ENCODE data around the gene PPP1R3A.

The PPP1R3A gene

GRCh38 chr7:113880559-113880958 lies 38.2 kb downstream of the PPP1R3A start:
- no peak for DNase-seq

DNA sequence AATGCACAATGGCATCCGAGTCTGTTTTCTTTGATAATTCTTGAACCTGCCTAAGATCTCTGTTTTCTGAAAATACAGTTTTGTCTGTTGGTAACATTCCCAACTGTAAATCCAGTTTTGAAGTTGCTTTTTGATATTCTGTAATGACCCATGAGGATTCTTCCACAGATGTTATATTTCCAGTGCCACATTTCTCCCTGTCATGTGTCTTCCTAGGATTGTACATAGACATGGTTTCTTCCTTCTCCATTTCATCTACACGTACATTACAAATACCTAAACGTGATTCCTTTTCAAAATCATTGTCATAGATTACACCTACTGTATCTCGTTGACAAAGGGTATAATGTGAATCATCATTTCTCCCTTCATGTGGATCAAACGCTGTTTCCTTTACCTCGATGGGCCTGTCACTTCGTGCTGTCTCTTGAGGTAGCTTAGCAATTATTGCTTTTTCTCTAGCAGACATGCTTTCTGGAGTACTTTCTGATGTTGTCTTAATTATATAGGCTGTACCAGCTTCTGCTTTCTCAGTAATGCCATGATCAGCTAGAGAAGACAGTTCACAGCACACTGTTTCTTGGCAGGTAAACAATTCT lies 40.3 kb downstream of the PPP1R3A start:
- DNase-seq, result no peak

DNA sequence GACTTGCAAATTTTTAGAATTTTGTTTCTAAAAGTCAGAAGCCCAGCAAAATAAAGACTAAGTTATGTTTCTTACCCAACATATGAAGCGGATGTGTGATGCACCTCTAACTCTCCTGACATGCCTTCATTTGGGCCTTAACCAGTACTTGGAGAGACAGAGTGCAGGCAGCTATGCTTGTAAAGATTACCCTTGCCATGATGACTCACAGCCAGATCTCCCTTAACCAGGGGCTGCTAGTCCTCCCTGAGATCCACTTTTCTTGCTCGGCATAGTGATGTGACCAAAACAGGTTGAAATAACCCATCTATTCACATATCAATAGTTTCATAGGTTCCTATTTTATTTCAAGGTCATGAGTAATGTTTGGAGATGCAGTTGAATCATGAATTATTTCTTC lies 43.6 kb downstream of the PPP1R3A start:
- DNase-seq, result no peak

DNA sequence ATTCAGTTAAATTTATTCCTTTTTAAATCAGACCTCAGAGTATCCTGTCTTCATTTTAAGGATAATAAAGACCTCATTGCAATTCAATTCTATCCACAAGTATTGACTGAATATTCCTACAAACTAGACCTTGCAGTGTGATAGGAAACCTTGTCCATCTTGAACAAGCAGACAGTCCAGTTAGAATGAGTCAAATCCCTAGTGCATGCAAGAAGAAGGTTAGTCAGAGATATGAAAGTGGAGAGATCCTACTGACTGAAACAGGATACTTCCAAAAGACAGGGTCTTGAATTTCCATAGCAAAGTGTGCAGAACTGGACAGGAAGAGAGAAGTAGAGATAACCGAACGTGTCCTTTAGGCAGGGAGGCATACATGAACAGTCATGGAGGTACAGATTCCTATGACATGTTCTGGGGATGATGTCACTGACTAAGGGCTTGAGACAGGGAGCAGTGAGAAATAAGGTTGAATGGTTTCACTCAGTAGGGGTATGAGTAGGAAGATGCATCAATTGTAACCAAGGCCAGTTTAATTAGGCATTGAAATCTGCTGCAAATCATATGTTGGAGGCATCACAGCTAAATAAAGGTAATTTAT lies 45.2 kb downstream of the PPP1R3A start:
- no peak for DNase-seq

GRCh38 chr7:113872981-113873380 lies 45.8 kb downstream of the PPP1R3A start:
- DNase-seq, result no peak

- no peak for DNase-seq
Measured at GRCh38 chr7:113867325-113867724, 51.5 kb downstream of the PPP1R3A start.

DNA sequence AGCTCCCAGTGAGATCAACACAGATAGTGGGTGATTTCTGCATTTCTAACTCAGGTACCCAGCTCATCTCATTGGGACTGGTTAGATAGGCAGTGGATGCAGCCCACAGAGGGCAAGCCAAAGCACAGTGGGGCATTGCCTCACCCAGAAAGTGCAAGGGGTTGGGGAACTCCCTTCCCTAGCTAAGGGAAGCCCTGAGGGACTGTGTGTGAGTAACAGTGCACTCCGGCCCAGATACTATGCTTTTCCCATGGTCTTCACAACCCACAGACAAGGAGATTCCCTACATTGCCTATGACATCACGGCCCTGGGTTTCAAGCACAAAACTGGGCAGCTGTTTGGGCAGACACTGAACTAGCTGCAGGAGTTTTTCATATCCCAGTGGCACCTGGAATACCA lies 62.8 kb downstream of the PPP1R3A start:
- no peak for DNase-seq

GRCh38 chr7:113840954-113841353 lies 77.9 kb downstream of the PPP1R3A start:
- no peak for DNase-seq

- no peak for DNase-seq
Measured at GRCh38 chr7:113835367-113835766, 83.4 kb downstream of the PPP1R3A start.

DNA sequence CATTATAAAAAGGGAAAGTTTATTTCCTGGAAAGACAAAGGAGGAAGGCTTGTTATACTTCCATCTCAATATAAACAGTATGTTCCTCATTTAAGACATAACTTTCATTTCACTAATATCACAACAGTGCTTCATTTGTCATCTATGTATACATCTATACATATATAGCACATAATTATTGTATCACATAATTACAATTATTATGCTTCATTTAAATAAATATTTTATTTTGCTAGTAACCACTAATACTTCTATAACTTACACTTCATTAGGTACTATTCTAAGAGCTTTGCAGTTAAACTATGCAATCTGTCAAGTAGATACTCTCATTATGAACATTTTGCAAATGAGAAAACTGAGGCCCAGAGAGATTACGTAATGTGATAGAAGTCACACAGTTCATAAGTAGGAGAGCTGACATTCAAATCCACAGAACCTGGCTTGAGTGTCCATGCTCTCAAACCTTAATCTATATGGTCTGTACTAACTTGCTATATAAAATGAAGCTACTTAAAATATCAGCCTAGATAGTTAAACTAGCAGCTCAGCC lies 86.5 kb downstream of the PPP1R3A start:
- DNase-seq, result no peak

- no peak for DNase-seq
Measured at GRCh38 chr7:113831556-113831955, 87.3 kb downstream of the PPP1R3A start.

GRCh38 chr7:113828581-113828980 lies 90.2 kb downstream of the PPP1R3A start:
- no peak for DNase-seq
